GM12873 (cell line): ENCODE measurements around the gene MMP17.

Source experiments
- TF ChIP-seq, protein P1 (sequence below): IDR thresholded peaks from 2 replicates; pipeline ENCODE4 v1.5.1; 2012; ENCODE audit warnings: low read depth, mild to moderate bottlenecking, moderate library complexity, low read length, control low read depth; ENCODE audit not compliant: insufficient read depth; ENCODE audit errors: missing control alignments

The MMP17 gene

GRCh38 chr12:131827961-131828534, at the start of gene MMP17:
TSS of gene MMP17 (plus strand) at chr12:131828393. CDS start at chr12:131828495, 102 bp downstream.
- TF ChIP-seq, protein P1, sequence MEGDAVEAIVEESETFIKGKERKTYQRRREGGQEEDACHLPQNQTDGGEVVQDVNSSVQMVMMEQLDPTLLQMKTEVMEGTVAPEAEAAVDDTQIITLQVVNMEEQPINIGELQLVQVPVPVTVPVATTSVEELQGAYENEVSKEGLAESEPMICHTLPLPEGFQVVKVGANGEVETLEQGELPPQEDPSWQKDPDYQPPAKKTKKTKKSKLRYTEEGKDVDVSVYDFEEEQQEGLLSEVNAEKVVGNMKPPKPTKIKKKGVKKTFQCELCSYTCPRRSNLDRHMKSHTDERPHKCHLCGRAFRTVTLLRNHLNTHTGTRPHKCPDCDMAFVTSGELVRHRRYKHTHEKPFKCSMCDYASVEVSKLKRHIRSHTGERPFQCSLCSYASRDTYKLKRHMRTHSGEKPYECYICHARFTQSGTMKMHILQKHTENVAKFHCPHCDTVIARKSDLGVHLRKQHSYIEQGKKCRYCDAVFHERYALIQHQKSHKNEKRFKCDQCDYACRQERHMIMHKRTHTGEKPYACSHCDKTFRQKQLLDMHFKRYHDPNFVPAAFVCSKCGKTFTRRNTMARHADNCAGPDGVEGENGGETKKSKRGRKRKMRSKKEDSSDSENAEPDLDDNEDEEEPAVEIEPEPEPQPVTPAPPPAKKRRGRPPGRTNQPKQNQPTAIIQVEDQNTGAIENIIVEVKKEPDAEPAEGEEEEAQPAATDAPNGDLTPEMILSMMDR = peak; percentile 36

GRCh38 chr12:131779027-131779426, 49.2 kb upstream of the MMP17 start:
- TF ChIP-seq, protein P1 = no peak

DNA sequence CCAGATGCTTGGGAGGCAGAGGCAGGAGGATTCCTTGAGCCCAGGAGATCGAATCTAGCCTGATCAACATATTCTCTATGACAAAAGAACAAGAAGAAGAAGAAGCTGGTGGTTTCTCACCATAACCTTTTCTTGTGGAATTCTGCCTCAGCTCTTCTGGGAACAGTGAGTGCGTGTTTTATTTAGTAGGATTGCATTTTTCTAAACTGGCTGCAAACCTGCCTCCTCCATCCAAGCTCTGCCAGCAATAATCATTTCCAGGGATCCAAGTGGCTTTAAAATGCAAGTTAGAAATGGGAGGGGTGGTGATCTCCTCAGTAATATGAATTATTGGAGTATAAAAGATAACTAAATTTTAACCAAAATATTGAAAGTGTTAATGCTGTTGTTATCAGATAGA, 46.1 kb upstream of the MMP17 start:
- TF ChIP-seq, protein P1 = no peak

DNA sequence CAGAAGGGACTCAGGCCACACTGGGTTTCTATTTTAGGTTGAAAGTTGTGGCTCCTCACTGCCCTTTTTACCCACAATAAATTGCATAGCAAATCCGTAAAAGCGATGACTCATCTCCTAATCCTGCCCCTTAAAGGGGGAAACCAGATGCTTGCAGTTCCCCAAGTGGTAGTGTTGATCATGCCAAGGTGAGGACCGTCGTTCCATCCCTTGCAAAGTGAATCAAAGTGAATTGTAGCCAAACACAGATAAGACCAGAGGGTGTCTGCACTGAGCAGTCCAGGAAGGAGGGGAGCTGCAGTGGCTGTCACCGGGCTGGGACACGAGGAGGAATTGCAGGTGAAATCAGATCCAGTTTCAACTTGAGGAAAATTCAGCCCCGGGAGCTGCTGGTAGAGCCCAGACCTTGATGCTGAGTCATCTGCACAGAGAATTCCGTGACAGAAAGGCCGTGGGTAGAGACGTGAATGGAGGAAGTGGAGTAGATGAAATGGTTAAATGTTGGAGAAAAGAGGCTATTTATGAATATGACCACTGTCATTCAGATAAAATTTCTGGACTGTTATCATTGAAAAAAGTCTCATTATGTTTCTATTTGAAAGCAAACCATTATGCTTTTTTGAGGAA, 44.2 kb upstream of the MMP17 start:
- TF ChIP-seq, protein P1 = no peak

DNA sequence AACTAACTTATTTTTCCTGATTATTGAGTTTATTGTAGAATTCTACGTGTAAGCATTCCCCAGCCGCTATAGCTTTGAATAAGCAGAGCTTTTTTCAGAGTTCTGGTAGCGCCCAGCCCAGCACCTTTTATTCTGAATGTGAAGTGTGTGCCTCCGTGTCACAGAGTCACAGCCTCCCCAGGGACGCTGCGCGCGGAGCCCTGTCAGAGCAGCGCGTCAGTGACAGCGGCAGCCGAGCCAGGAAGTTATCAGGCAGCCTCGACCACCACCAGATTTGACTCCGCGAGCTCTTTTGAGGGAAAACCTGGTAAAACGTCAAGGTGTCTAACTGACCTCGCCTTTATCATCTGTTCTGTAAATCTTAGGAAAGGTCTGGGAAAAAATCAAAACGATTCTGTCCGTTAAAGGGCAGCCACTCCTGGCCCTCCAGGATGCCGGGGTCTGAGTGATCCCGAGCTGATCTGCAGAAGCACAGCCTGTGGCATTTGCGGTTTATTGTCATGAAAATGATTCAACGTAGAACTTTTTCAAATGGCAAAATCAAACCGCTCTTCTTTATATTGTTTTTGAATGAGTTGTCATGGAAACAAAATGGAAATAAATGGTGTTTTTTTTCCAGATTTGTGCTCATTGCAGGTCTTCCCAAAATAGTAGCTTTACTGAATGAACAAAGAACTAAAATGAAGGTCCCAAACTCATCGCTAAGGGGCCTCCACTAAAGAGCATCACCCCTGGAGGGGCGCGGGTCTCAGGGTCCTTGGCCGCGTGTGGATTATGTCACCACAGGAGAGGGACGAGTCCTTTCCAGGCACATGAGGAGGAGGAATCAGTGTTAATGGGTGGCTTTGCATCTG, 43.1 kb upstream of the MMP17 start:
- TF ChIP-seq, protein P1 = no peak

DNA sequence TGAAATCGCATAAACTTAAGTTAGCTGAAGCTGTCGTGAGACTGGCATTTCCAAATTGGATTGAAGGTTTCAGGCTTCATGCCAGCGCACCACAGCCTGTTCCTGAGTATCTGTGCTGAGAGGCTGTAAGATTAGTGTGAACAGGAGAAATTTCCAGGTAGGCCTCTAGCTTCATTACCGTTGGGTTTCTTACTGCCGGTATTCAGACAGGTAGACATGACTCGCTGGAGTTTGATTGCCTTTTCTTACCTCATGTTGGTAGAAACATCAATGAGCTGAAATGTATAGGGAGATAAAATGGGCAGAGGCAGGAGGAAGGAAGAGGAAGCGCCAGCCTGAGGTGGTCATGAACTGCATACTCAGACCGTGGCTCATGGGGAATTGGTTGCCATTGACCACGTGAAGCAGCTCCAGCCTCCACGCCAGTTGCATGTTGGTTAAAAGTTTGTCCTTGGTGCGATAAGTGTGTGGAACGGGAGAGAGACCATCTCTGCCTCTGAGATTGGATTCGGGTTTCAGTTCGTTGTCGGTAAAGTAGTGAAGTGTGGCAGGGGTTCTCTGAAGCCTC, 42.3 kb upstream of the MMP17 start:
- TF ChIP-seq, protein P1 = no peak

DNA sequence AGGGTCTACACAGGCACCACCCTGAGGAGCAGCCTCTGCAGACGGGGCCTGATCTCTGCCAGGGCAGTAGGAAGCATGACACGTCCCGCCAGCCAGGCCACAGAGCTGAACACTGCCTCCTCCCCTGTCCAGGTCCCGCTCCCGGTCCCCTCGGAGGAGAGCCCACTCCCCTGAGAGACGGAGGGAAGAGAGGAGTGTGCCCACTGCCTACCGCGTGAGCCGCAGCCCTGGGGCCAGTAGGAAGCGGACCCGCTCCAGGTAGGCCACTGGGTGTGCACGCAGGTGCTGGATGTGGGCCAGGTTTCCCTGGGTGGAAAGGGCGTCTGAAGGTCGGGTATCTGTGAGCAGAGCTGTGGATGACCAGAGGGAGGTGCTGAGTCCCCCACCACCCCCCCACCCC, 41.9 kb upstream of the MMP17 start:
- TF ChIP-seq, protein P1 = no peak
